HCT116 (cell line): ENCODE measurements around the gene CTXND1. TPM values are rescaled to one million over a fixed set of nuclear protein-coding genes. Genes with fewer than 3 reads are reported as not detected.

Experiments
- ATAC-seq: fragments of 200-7000 bp; cut with Tn5 transposase; 2 replicates; pipeline ENCODE4 v1.9.1; 2020; ENCODE audit warnings: mild to moderate bottlenecking, moderate library complexity
- BruUV-seq: library from RNA; stranded (reverse); fragments of 400-500 nt; replicated peaks from 2 replicates; lab custom pipeline; 2021; lab: Mats Ljungman, UMichigan
- CTCF ChIA-PET: fragments of 300-600 bp; sonication (Branson Sonifier 250); formaldehyde crosslinking; loops from one replicate; lab custom pipeline; 2021; ENCODE audit warnings: antibody characterized with exemption; lab: Charles Lee
- POLR2A ChIA-PET: fragments of 300-600, 350-600 bp; sonication (Branson Sonifier 250); formaldehyde crosslinking; loops from one replicate; lab custom pipeline; 2021; ENCODE audit warnings: antibody characterized with exemption; lab: Charles Lee
- RAD21 ChIA-PET, 2 experiments: fragments of 300-600 bp; sonication (Branson Sonifier 250); formaldehyde crosslinking; loops; one replicate each; lab custom pipeline; 2023; ENCODE audit warnings: low total read pairs in 2 of 2; ENCODE audit not compliant: uncharacterized antibody in 2 of 2, unreplicated experiment in 2 of 2, low non-redundant PET in 1 of 2; lab: Charles Lee
- DNase-seq: peaks from one replicate; pipeline ENCODE4 v3.0.0-alpha.2; 2010; ENCODE audit warnings: low read depth, low spot score
- H2AFZ ChIP-seq: fragments of 200-600 bp; shearing (Covaris generic), sonication (generic); 2 replicates; pipeline ENCODE4 v1.6.1; 2017; ENCODE audit warnings: low read depth, mixed run types, mixed read lengths, antibody characterized with exemption, low read length; ENCODE audit not compliant: poor library complexity, severe bottlenecking
- H3K27ac ChIP-seq: 2 replicates; pipeline ENCODE4 v1.5.1; 2012; ENCODE audit warnings: low read depth, low read length
- H3K27me3 ChIP-seq: fragments of 200-600 bp; sonication (generic); 2 replicates; pipeline ENCODE4 v1.6.1; 2016; ENCODE audit warnings: mixed run types, low read length, mixed read lengths; ENCODE audit not compliant: insufficient read depth
- H3K36me3 ChIP-seq, 2 experiments: fragments of 200-500 bp in 1 of 2; fragments of 200-600 bp in 1 of 2; sonication (Bioruptor generic) in 1 of 2; sonication (generic) in 1 of 2; 2 replicates each; pipeline versions ENCODE4 v1.5.1 to v1.6.1; 2014 to 2016; ENCODE audit warnings: low read length in 2 of 2, inconsistent platforms in 1 of 2, mixed read lengths in 1 of 2, mixed run types in 1 of 2; ENCODE audit not compliant: insufficient read depth in 2 of 2, control insufficient read depth in 1 of 2
- H3K4me1 ChIP-seq, 2 experiments: fragments of 200-600 bp in 1 of 2; sonication (generic) in 1 of 2; 2 replicates each; pipeline versions ENCODE4 v1.5.1 to v1.6.1; 2012 to 2017; ENCODE audit warnings: low read length in 2 of 2, inconsistent platforms in 1 of 2, mild to moderate bottlenecking in 1 of 2, mixed read lengths in 1 of 2, mixed run types in 1 of 2, moderate library complexity in 1 of 2; ENCODE audit not compliant: insufficient read depth in 2 of 2, control insufficient read depth in 1 of 2
- H3K4me2 ChIP-seq: fragments of 200-600 bp; sonication (generic); 2 replicates; pipeline ENCODE4 v1.6.1; 2017; ENCODE audit warnings: mixed run types, low read length, mixed read lengths
- H3K4me3 ChIP-seq, 2 experiments: fragments of 200-600 bp in 1 of 2; sonication (generic) in 1 of 2; replicated peaks in 1 of 2; 2 replicates each; pipeline ENCODE4 v1.5.1; 2011 to 2016; ENCODE audit warnings: low read length in 2 of 2, control low read depth in 1 of 2, low read depth in 1 of 2, mild to moderate bottlenecking in 1 of 2, mixed read lengths in 1 of 2, mixed run types in 1 of 2
- H3K79me2 ChIP-seq: fragments of 200-600 bp; sonication (generic); 2 replicates; pipeline ENCODE4 v1.6.1; 2017; ENCODE audit warnings: mild to moderate bottlenecking, mixed run types, low read length, moderate library complexity, mixed read lengths; ENCODE audit not compliant: insufficient read depth
- H3K9ac ChIP-seq: fragments of 200-600 bp; sonication (generic); 2 replicates; pipeline ENCODE4 v1.6.1; 2016; ENCODE audit warnings: low read length, mixed read lengths
- H3K9me2 ChIP-seq: fragments of 200-600 bp; sonication (generic), shearing (Covaris generic); 2 replicates; pipeline ENCODE4 v1.6.1; 2017; ENCODE audit warnings: mixed run types, mild to moderate bottlenecking, moderate library complexity; ENCODE audit not compliant: insufficient read depth
- H3K9me3 ChIP-seq, 2 experiments: fragments of 200-500 bp in 1 of 2; fragments of 200-600 bp in 1 of 2; sonication (Bioruptor generic) in 1 of 2; sonication (generic) in 1 of 2; 2 replicates each; pipeline ENCODE4 v1.6.1; 2014 to 2017; ENCODE audit warnings: low read length in 2 of 2, mixed read lengths in 2 of 2, inconsistent platforms in 1 of 2, low read depth in 1 of 2, mild to moderate bottlenecking in 1 of 2, mixed run types in 1 of 2, moderate library complexity in 1 of 2; ENCODE audit not compliant: control insufficient read depth in 1 of 2, insufficient read depth in 1 of 2
- H4K20me1 ChIP-seq: fragments of 200-600 bp; sonication (generic), shearing (Covaris generic); 2 replicates; pipeline ENCODE4 v1.6.1; 2017; ENCODE audit warnings: mixed run types, mild to moderate bottlenecking, moderate library complexity; ENCODE audit not compliant: insufficient read depth
- ATF3 ChIP-seq: IDR thresholded peaks from 2 replicates; pipeline ENCODE4 v1.6.1; 2012
- CBX3 ChIP-seq: IDR thresholded peaks from 2 replicates; pipeline ENCODE4 v1.6.1; 2012; ENCODE audit warnings: low read depth
- CEBPB ChIP-seq: IDR thresholded peaks from 2 replicates; pipeline ENCODE4 v1.6.1; 2012; ENCODE audit warnings: low read depth
- CTCF ChIP-seq, 3 experiments: fragments of 200-600 bp in 1 of 3; sonication (generic) in 1 of 3; IDR thresholded peaks in 2 of 3; conservative IDR thresholded peaks in 1 of 3; 2 replicates each; pipeline ENCODE4 v1.5.1; 2012 to 2017; ENCODE audit warnings: low read depth in 2 of 3, low read length in 2 of 3, antibody characterized with exemption in 1 of 3, borderline replicate concordance in 1 of 3, control low read depth in 1 of 3, mild to moderate bottlenecking in 1 of 3, mixed read lengths in 1 of 3, mixed run types in 1 of 3, moderate library complexity in 1 of 3; ENCODE audit not compliant: insufficient read depth in 1 of 3
- EGR1 ChIP-seq: IDR thresholded peaks from 2 replicates; pipeline ENCODE4 v1.6.1; 2012; ENCODE audit warnings: low read depth
- ELF1 ChIP-seq: IDR thresholded peaks from 2 replicates; pipeline ENCODE4 v1.6.1; 2012; ENCODE audit warnings: low read depth, borderline replicate concordance
- FOSL1 ChIP-seq: IDR thresholded peaks from 2 replicates; pipeline ENCODE4 v1.6.1; 2012; ENCODE audit warnings: low read depth
- RAD21 ChIP-seq: IDR thresholded peaks from 2 replicates; pipeline ENCODE4 v1.6.1; 2012; ENCODE audit warnings: low read depth, mild to moderate bottlenecking
- REST ChIP-seq: IDR thresholded peaks from 2 replicates; pipeline ENCODE4 v1.6.1; 2012; ENCODE audit warnings: low read depth
- SIN3A ChIP-seq: IDR thresholded peaks from 2 replicates; pipeline ENCODE4 v1.6.1; 2012; ENCODE audit warnings: low read depth
- SP1 ChIP-seq: IDR thresholded peaks from 2 replicates; pipeline ENCODE4 v1.6.1; 2012; ENCODE audit warnings: low read depth
- SRF ChIP-seq: IDR thresholded peaks from 2 replicates; pipeline ENCODE4 v1.6.1; 2012; ENCODE audit warnings: low read depth
- TCF7L2 ChIP-seq: IDR thresholded peaks from 2 replicates; pipeline ENCODE4 v1.7.0; 2011; ENCODE audit warnings: borderline replicate concordance, inconsistent platforms; ENCODE audit not compliant: insufficient read depth, insufficient read length; ENCODE audit errors: extremely low read depth
- YY1 ChIP-seq: IDR thresholded peaks from 2 replicates; pipeline ENCODE4 v1.6.1; 2011; ENCODE audit warnings: low read length, low read depth, moderate library complexity, mild to moderate bottlenecking; ENCODE audit not compliant: insufficient replicate concordance; ENCODE audit errors: extremely low read depth
- ZBTB33 ChIP-seq: IDR thresholded peaks from 2 replicates; pipeline ENCODE4 v1.6.1; 2011; ENCODE audit warnings: mild to moderate bottlenecking, low read length, moderate library complexity; ENCODE audit not compliant: insufficient replicate concordance; ENCODE audit errors: extremely low read depth
- ZFX ChIP-seq: fragments of 450-650 bp; IDR thresholded peaks from 2 replicates; pipeline ENCODE4 v1.6.1; 2017
- intact Hi-C: fragments of 100-400 bp; cut with micrococcal nuclease; formaldehyde crosslinking; loops from 2 replicates; pipeline ENCODE4 v1.10.0; 2022
- total RNA-seq: library from RNA; stranded (reverse); gene quantifications from one replicate; pipeline ENCODE4 v1.2.1, GENCODE V29; 2021; ENCODE audit not compliant: unreplicated experiment

Gene CTXND1
- total RNA-seq, 1 experiment from 2014 or later: not detected

- Histone ChIP-seq H3K79me2 (no peaks in the 10 kb centered on the region), H2AFZ (no peak overlapping the region), H4K20me1 (no peaks in the 10 kb centered on the region), H3K4me1 (peaks cover 0 to 6% of the 10 kb centered on the region in 2 experiments; a peak in 1 of 4 replicates), H3K4me3 (no peak overlapping the region), H3K27me3 (no peaks in the 10 kb centered on the region), H3K9ac (no peak overlapping the region), H3K27ac (no peak overlapping the region), H3K36me3 (0 out of 4 replicates have a peak, but pooled peaks cover 0 to 2% of the 10 kb centered on the region in 2 experiments), H3K9me2 (no peaks in the 10 kb centered on the region), H3K9me3 (no peaks in the 10 kb centered on the region), H3K4me2 (no peak overlapping the region)
- ChIA-PET POLR2A (no interaction called here), CTCF (no interaction called here), RAD21 (no interaction called here)
- DNase-seq: no peak
- no peak for ATAC-seq
- intact Hi-C loops: no loop called here
- TF ChIP-seq CEBPB (no peak), ZFX (no peak), REST (no peak), CTCF (IDR thresholded peaks at IDR 0.05 in 2 of 3, conservative IDR thresholded peaks at IDR 0.05 in 1 of 3; ENCODE audit: borderline replicate concordance in 1 of 3, insufficient read depth in 1 of 3, low read depth in 2 of 3, low read length in 2 of 3) (no peak), TCF7L2 (no peak), EGR1 (no peak), RAD21 (no peak), ELF1 (no peak), YY1 (no peak), ATF3 (no peak), ZBTB33 (no peak), FOSL1 (no peak), SP1 (no peak), SIN3A (no peak), CBX3 (no peak), SRF (no peak)
- no TSS peak for BruUV-seq
Observed at GRCh38 chr15:80162059-80162554, 89.9 kb downstream of the CTXND1 start.
